Thymus (tissue), 11 donors: ENCODE measurements around the gene NRG3. TPM values are rescaled to one million over a fixed set of nuclear protein-coding genes. Genes with fewer than 3 reads are reported as not detected.
"Not testable (repeated sequence)": the region's sequence is repeated elsewhere in the genome, so short reads cannot be mapped to it uniquely, and the experiment has no call there.

Source experiments
- DNase-seq, 9 donors: peaks; one replicate each; pipeline ENCODE4 v3.0.0-alpha.2; 2013; ENCODE audit warnings: low spot score in 9 of 9, low read depth in 6 of 9, missing footprints in 1 of 9
- H3K27ac ChIP-seq, 2 donors: one replicate each; pipeline ENCODE4 v1.5.1; 2013; ENCODE audit warnings: control low read depth in 1 of 2, low read depth in 1 of 2, low read length in 1 of 2, mild to moderate bottlenecking in 1 of 2, moderate library complexity in 1 of 2
- H3K27me3 ChIP-seq, 2 donors: one replicate each; pipeline ENCODE4 v1.5.1; 2013; ENCODE audit warnings: low read length in 1 of 2; ENCODE audit not compliant: control insufficient read depth in 2 of 2, insufficient read depth in 1 of 2
- H3K36me3 ChIP-seq, 2 donors: one replicate each; pipeline ENCODE4 v1.5.1; 2013; ENCODE audit warnings: low read length in 1 of 2, mild to moderate bottlenecking in 1 of 2, moderate library complexity in 1 of 2; ENCODE audit not compliant: control insufficient read depth in 2 of 2, insufficient read depth in 2 of 2
- H3K4me1 ChIP-seq, 2 donors: one replicate each; pipeline ENCODE4 v1.5.1; 2013; ENCODE audit warnings: low read length in 2 of 2; ENCODE audit not compliant: control insufficient read depth in 2 of 2, insufficient read depth in 2 of 2
- H3K4me3 ChIP-seq, 2 donors: one replicate each; pipeline ENCODE4 v1.5.1; 2013; ENCODE audit warnings: low read length in 2 of 2, control low read depth in 1 of 2, mild to moderate bottlenecking in 1 of 2
- H3K9me3 ChIP-seq, 2 donors: one replicate each; pipeline ENCODE4 v1.5.1; 2013; ENCODE audit warnings: low read length in 1 of 2, mild to moderate bottlenecking in 1 of 2; ENCODE audit not compliant: control insufficient read depth in 2 of 2, insufficient read depth in 1 of 2
- WGBS: extraction: QIAGEN DNeasy Blood & Tissue Kit; methylation state at CpG from one replicate; pipeline ENCODE4 v1.1.7; 2013; 5-methylcytosine and 5-hydroxymethylcytosine counted together
- polyA plus RNA-seq: library from polyadenylated mRNA; stranded (reverse); fragments of 200-250 nt; gene quantifications from one replicate; pipeline ENCODE4 v1.2.3, GENCODE V29; 2013
- total RNA-seq: library from RNA; stranded (reverse); fragments of 120-200 nt; gene quantifications from one replicate; pipeline ENCODE4 v1.2.4, GENCODE V29; 2013
- donor health status: healthy.

NRG3 gene
- total and polyA plus RNA-seq, 2 donors, result 0.09 TPM; not detected in 1

- not testable (repeated sequence) for H3K4me3 ChIP-seq, H3K27ac ChIP-seq, H3K27me3 ChIP-seq, H3K9me3 ChIP-seq, H3K4me1 ChIP-seq, DNase-seq, H3K36me3 ChIP-seq
- WGBS, result 79% methylated on average over 6 of the region's 6 CpGs
These were observed 803.5 kb downstream of the NRG3 start for GRCh38 chr10:82678451-82678850.

- Histone ChIP-seq H3K27me3 (no peaks in the 10 kb centered on the region), H3K27ac (no peak overlapping the region), H3K9me3 (peaks cover 0 to 3% of the 10 kb centered on the region in 2 donors), H3K4me3 (no peak overlapping the region), H3K36me3 (no peaks in the 10 kb centered on the region), H3K4me1 (no peaks in the 10 kb centered on the region)
- no peak for DNase-seq
- WGBS, result 92% methylated on average over 3 of the region's 3 CpGs
These were observed 805.6 kb downstream of the NRG3 start for GRCh38 chr10:82680608-82681007.

GRCh38 chr10:82683945-82684344 is 809.0 kb downstream of the NRG3 start:
- H3K36me3 ChIP-seq, result no peaks in the 10 kb centered on the region
- no peak overlapping the region for H3K4me3 ChIP-seq
- DNase-seq, result no peak
- no peak overlapping the region for H3K27ac ChIP-seq
- 90% methylated on average over 4 of the region's 4 CpGs for WGBS
- no peaks in the 10 kb centered on the region for H3K27me3 ChIP-seq
- H3K9me3 ChIP-seq, result no peaks in the 10 kb centered on the region
- no peaks in the 10 kb centered on the region for H3K4me1 ChIP-seq

GRCh38 chr10:82685087-82685486 is 810.1 kb downstream of the NRG3 start:
- DNase-seq, result no peak
- Histone ChIP-seq H3K4me1 (no peaks in the 10 kb centered on the region), H3K4me3 (no peak overlapping the region), H3K9me3 (no peaks in the 10 kb centered on the region), H3K27ac (no peak overlapping the region), H3K27me3 (no peaks in the 10 kb centered on the region), H3K36me3 (no peaks in the 10 kb centered on the region)
- 76% methylated on average over 2 of the region's 2 CpGs for WGBS

GRCh38 chr10:82691211-82691610 is 816.2 kb downstream of the NRG3 start:
- Histone ChIP-seq H3K27ac (no peak overlapping the region), H3K4me1 (no peaks in the 10 kb centered on the region), H3K27me3 (no peaks in the 10 kb centered on the region), H3K9me3 (peaks cover 0 to 15% of the 10 kb centered on the region in 2 donors), H3K36me3 (no peaks in the 10 kb centered on the region), H3K4me3 (no peak overlapping the region)
- 97% methylated on average over 2 of the region's 2 CpGs for WGBS
- no peak for DNase-seq

GRCh38 chr10:82692458-82692857 is 817.5 kb downstream of the NRG3 start:
- H3K36me3 ChIP-seq, result no peaks in the 10 kb centered on the region
- no peaks in the 10 kb centered on the region for H3K4me1 ChIP-seq
- no peaks in the 10 kb centered on the region for H3K27me3 ChIP-seq
- H3K4me3 ChIP-seq, result no peak overlapping the region
- WGBS, result 96% methylated on average over 4 of the region's 4 CpGs
- no peak for DNase-seq
- H3K27ac ChIP-seq, result no peak overlapping the region
- peaks cover 0 to 15% of the 10 kb centered on the region in 2 donors for H3K9me3 ChIP-seq

GRCh38 chr10:82721831-82722230 is 846.8 kb downstream of the NRG3 start:
- Histone ChIP-seq H3K4me3 (no peak overlapping the region), H3K9me3 (peaks cover 0 to 4% of the 10 kb centered on the region in 2 donors), H3K27me3 (no peaks in the 10 kb centered on the region), H3K27ac (no peak overlapping the region), H3K36me3 (no peaks in the 10 kb centered on the region), H3K4me1 (no peaks in the 10 kb centered on the region)
- no peak for DNase-seq
- WGBS, result 83% methylated on average over 1 of the region's 1 CpG

- DNase-seq, result no peak
- H3K4me1 ChIP-seq, result no peaks in the 10 kb centered on the region
- WGBS, result 96% methylated on average over 2 of the region's 2 CpGs
- no peaks in the 10 kb centered on the region for H3K27me3 ChIP-seq
- H3K36me3 ChIP-seq, result no peaks in the 10 kb centered on the region
- no peak overlapping the region for H3K27ac ChIP-seq
- peaks cover 0 to 4% of the 10 kb centered on the region in 2 donors for H3K9me3 ChIP-seq
- H3K4me3 ChIP-seq, result no peak overlapping the region
These were observed 847.3 kb downstream of the NRG3 start for GRCh38 chr10:82722273-82722672.

- H3K4me3 ChIP-seq, result no peak overlapping the region
- 0% methylated on average over 1 of the region's 1 CpG for WGBS
- no peak for DNase-seq
These were observed 861.3 kb downstream of the NRG3 start for GRCh38 chr10:82736305-82736704.

GRCh38 chr10:82737549-82737948 is 862.6 kb downstream of the NRG3 start:
- Histone ChIP-seq H3K27me3 (no peaks in the 10 kb centered on the region), H3K4me1 (no peaks in the 10 kb centered on the region), H3K36me3 (no peaks in the 10 kb centered on the region), H3K4me3 (no peak overlapping the region), H3K27ac (no peak overlapping the region), H3K9me3 (no peaks in the 10 kb centered on the region)
- 76% methylated on average over 11 of the region's 11 CpGs for WGBS
- DNase-seq, result no peak

More at GRCh38 chr10:82736305-82736704, 861.3 kb downstream of the NRG3 start:
- no peaks in the 10 kb centered on the region for H3K27me3 ChIP-seq
- no peaks in the 10 kb centered on the region for H3K4me1 ChIP-seq
- H3K27ac ChIP-seq, result no peak overlapping the region
- H3K36me3 ChIP-seq, result no peaks in the 10 kb centered on the region
- H3K9me3 ChIP-seq, result no peaks in the 10 kb centered on the region
